Activated T-cell treated with anti-CD3 and anti-CD28 coated beads, Interleukin-2, amount 50 U/mL, for 24 hours (primary cell): ENCODE results near the gene PITPNM3.

Experiments
- DNase-seq: peaks from one replicate; pipeline ENCODE4 v3.0.0-alpha.2; 2020
- H3K27ac Mint-ChIP-seq: 2 replicates; pipeline ENCODE4 v1.8.0; 2020; ENCODE audit warnings: mild to moderate bottlenecking, mixed read lengths
- H3K27me3 Mint-ChIP-seq: 2 replicates; pipeline ENCODE4 v1.8.0; 2020; ENCODE audit warnings: mixed read lengths
- H3K36me3 Mint-ChIP-seq: 2 replicates; pipeline ENCODE4 v1.8.0; 2020; ENCODE audit warnings: low read depth, mixed read lengths
- H3K4me1 Mint-ChIP-seq: 2 replicates; pipeline ENCODE4 v1.8.0; 2020; ENCODE audit warnings: low read depth, mixed read lengths
- H3K4me3 Mint-ChIP-seq: 2 replicates; pipeline ENCODE4 v1.8.0; 2020; ENCODE audit warnings: mild to moderate bottlenecking, moderate library complexity, mixed read lengths
- H3K9me3 Mint-ChIP-seq: 2 replicates; pipeline ENCODE4 v1.8.0; 2020; ENCODE audit warnings: mixed read lengths

PITPNM3 gene

GRCh38 chr17:6510321-6510977, 45.9 kb downstream of the PITPNM3 start:
- no peak for DNase-seq
- no peaks in the 10 kb centered on the region for H3K9me3 Mint-ChIP-seq
- H3K27me3 Mint-ChIP-seq = peaks cover 16% of the 10 kb centered on the region
- H3K27ac Mint-ChIP-seq = no peak overlapping the region
- no peaks in the 10 kb centered on the region for H3K4me1 Mint-ChIP-seq
- H3K36me3 Mint-ChIP-seq = no peaks in the 10 kb centered on the region
- no peak overlapping the region for H3K4me3 Mint-ChIP-seq

GRCh38 chr17:6509921-6510320, 46.4 kb downstream of the PITPNM3 start:
- Mint-ChIP-seq H3K27me3 (peaks cover 16% of the 10 kb centered on the region), H3K27ac (no peak overlapping the region), H3K9me3 (no peaks in the 10 kb centered on the region), H3K4me1 (no peaks in the 10 kb centered on the region), H3K36me3 (no peaks in the 10 kb centered on the region), H3K4me3 (no peak overlapping the region)
- DNase-seq = no peak

GRCh38 chr17:6509031-6509771, 47.2 kb downstream of the PITPNM3 start:
- no peak for DNase-seq
- Mint-ChIP-seq H3K27me3 (peaks cover 16% of the 10 kb centered on the region), H3K9me3 (no peaks in the 10 kb centered on the region), H3K36me3 (no peaks in the 10 kb centered on the region), H3K27ac (no peak overlapping the region), H3K4me3 (no peak overlapping the region), H3K4me1 (no peaks in the 10 kb centered on the region)

GRCh38 chr17:6508519-6509030, 47.8 kb downstream of the PITPNM3 start:
- Mint-ChIP-seq H3K9me3 (no peaks in the 10 kb centered on the region), H3K4me1 (no peaks in the 10 kb centered on the region), H3K4me3 (no peak overlapping the region), H3K27me3 (peaks cover 16% of the 10 kb centered on the region), H3K36me3 (no peaks in the 10 kb centered on the region), H3K27ac (no peak overlapping the region)
- no peak for DNase-seq

- H3K9me3 Mint-ChIP-seq = no peaks in the 10 kb centered on the region
- H3K27ac Mint-ChIP-seq = no peak overlapping the region
- H3K36me3 Mint-ChIP-seq = no peaks in the 10 kb centered on the region
- H3K4me1 Mint-ChIP-seq = no peaks in the 10 kb centered on the region
- no peak overlapping the region for H3K4me3 Mint-ChIP-seq
- peaks cover 16% of the 10 kb centered on the region for H3K27me3 Mint-ChIP-seq
- no peak for DNase-seq
Observed at GRCh38 chr17:6508016-6508415, 48.3 kb downstream of the PITPNM3 start.

- H3K36me3 Mint-ChIP-seq = no peaks in the 10 kb centered on the region
- no peak overlapping the region for H3K4me3 Mint-ChIP-seq
- peaks cover 14% of the 10 kb centered on the region for H3K27me3 Mint-ChIP-seq
- no peak overlapping the region for H3K27ac Mint-ChIP-seq
- DNase-seq = no peak
- no peaks in the 10 kb centered on the region for H3K4me1 Mint-ChIP-seq
- no peaks in the 10 kb centered on the region for H3K9me3 Mint-ChIP-seq
Observed at GRCh38 chr17:6507535-6507934, 48.8 kb downstream of the PITPNM3 start.

GRCh38 chr17:6506679-6507231, 49.6 kb downstream of the PITPNM3 start:
- Mint-ChIP-seq H3K27me3 (peaks cover 7% of the 10 kb centered on the region), H3K4me3 (no peak overlapping the region), H3K27ac (no peak overlapping the region), H3K4me1 (no peaks in the 10 kb centered on the region), H3K36me3 (no peaks in the 10 kb centered on the region), H3K9me3 (no peaks in the 10 kb centered on the region)
- no peak for DNase-seq

DNA sequence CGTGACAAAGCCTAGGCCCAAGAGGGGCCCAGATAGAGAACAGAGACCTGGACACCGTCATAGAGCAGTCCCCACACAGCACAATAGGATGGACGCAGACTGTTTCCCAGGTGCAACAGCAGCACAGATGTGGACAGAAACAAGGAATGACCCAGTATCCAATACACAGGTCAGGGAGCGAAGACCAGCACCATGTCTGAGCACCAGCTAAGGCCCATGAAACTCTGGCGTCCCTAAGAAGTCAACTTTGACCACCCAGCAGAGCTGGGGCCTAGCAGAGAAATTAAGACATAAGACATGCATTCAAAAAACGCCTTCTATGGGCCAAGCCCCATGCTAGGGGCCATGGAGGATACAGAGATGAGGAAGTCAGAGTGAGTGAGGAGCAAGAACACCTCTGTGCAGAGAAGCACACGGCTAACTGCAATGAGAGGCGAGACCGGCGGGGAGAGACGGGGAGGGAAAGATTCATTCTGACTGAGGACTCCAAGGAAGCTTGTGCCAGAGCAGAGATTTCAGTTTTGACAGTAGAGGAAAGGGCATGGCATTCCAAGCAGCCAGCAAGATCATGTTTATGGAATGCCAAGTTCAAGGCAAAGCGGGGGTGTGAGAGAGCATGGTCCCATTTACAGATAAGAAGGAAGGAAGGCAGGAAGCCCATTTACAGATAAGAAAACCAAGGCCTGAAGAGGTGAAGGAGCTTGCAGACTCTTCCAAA, 50.8 kb downstream of the PITPNM3 start:
- H3K4me1 Mint-ChIP-seq = no peaks in the 10 kb centered on the region
- H3K27me3 Mint-ChIP-seq = peaks cover 7% of the 10 kb centered on the region
- H3K9me3 Mint-ChIP-seq = no peaks in the 10 kb centered on the region
- no peak overlapping the region for H3K27ac Mint-ChIP-seq
- H3K4me3 Mint-ChIP-seq = no peak overlapping the region
- DNase-seq = no peak
- H3K36me3 Mint-ChIP-seq = no peaks in the 10 kb centered on the region

DNA sequence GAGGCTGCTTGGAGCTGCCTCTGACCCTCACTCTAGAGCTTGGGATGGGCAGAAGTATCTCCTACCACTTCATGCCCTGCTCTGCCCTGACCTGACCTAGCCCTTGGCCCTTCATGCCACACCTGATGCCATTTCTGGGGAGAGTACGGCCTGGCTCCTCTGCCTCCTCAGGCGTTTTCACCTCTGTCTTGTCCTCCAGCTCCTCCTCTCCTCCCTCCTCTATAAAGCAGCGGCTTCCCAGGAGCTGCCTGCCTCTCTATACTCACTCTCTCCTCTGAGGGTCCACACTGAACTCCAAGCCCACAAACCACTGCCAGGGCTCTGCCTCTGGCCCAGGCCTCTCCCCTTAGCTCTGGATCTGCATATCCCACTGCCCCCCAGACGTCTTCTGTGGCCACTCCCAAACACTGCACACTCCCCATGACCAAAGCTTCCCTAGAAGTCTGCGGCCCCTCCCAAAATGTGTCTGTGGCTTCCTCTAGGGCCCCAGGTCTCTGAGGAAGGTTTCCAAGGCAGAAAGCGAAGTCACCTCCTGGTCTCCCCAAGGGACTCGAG, 52.6 kb downstream of the PITPNM3 start:
- Mint-ChIP-seq H3K4me1 (no peaks in the 10 kb centered on the region), H3K36me3 (no peaks in the 10 kb centered on the region), H3K4me3 (no peak overlapping the region), H3K9me3 (no peaks in the 10 kb centered on the region), H3K27ac (no peak overlapping the region), H3K27me3 (peaks cover 7% of the 10 kb centered on the region)
- no peak for DNase-seq

DNA sequence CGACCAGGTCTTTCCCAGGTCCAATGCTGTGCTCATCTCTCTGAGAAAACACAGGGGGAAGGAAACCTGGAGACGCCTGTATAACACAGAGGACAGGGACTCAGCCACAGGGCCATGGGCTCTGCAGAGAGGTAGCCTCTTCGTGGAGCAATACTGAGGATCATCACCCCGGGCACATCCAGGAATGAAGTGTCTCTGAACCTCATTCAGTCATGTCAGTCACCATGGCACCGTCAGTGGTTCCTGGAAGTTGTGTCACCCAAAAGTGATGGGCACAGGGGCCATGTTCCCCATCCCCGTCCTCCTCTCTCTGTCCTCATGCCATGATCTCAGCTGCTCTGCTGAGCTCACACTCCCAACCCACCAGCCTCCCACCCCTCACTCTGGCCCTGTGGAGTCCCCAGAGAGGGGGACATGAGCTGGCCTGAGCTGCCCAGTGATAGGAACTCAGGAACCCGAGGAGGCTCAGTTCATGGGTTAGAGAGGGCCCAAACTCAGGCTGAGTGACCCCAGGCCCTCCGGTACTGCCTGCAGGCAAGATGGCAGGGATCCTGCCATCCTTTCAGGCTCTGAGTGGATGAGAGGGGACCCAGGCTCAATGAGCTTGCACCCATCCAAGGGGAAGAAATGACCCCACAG, 53.4 kb downstream of the PITPNM3 start:
- Mint-ChIP-seq H3K36me3 (no peaks in the 10 kb centered on the region), H3K4me1 (no peaks in the 10 kb centered on the region), H3K4me3 (no peak overlapping the region), H3K27me3 (peaks cover 5% of the 10 kb centered on the region), H3K27ac (no peak overlapping the region), H3K9me3 (no peaks in the 10 kb centered on the region)
- no peak for DNase-seq

GRCh38 chr17:6502142-6502541, 54.2 kb downstream of the PITPNM3 start:
- DNase-seq = no peak
- Mint-ChIP-seq H3K4me1 (no peaks in the 10 kb centered on the region), H3K27ac (no peak overlapping the region), H3K4me3 (no peak overlapping the region), H3K9me3 (no peaks in the 10 kb centered on the region), H3K27me3 (no peaks in the 10 kb centered on the region), H3K36me3 (no peaks in the 10 kb centered on the region)

DNA sequence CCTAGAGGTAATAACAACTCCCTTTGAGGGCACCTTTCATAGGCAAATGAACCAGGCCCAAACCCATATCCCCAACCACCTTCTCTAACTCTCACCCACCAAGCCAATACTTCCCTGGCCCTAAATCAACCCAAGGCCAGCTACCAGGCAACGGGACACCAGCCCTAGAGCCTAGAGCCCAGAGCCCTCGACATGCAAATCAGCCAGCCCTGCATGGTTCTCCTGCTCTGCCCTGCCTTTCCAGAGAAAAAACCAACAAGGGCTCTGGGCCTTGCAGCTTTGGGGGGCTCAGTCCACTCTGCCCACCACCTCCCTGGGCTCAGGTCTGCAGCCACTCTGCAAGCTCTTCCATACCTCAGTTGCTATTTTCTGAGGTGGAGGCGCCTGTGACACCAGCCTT, 55.0 kb downstream of the PITPNM3 start:
- H3K27me3 Mint-ChIP-seq = peaks cover 4% of the 10 kb centered on the region
- H3K9me3 Mint-ChIP-seq = no peaks in the 10 kb centered on the region
- H3K27ac Mint-ChIP-seq = no peak overlapping the region
- peaks cover 5% of the 10 kb centered on the region for H3K4me1 Mint-ChIP-seq
- no peak overlapping the region for H3K4me3 Mint-ChIP-seq
- no peaks in the 10 kb centered on the region for H3K36me3 Mint-ChIP-seq
- DNase-seq = peak; percentile 14

DNA sequence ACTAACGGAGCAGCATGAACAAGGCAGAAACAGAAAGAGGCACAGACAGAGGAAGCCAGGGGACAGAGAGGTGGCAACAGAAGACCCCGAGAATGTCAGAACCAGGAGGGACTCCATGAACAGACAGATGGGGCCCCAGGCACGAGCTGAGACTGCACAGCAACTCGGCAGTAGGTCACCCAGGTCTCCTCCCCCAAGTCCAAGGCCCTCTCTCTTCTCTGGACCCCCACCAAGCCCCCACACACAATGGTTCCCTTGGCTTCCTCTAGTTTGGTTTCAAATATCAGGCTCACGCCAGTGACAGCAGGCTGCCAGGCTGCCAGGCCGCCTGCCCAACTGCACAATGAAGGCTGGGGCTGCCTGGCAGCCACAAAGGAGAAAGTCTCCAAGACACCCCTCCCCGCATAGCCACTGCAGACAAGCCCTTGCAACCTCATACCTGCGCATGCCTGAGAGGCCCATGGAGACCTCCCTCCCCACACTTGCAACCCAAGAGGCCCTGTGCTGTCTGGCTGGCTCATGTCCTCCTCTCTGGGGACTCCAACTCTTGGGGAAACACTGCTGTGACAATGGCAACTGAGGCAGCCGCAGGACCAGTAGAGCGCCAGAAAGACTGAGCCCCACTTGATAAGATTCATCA, 57.3 kb downstream of the PITPNM3 start:
- no peaks in the 10 kb centered on the region for H3K9me3 Mint-ChIP-seq
- DNase-seq = peak; percentile 16
- H3K36me3 Mint-ChIP-seq = no peaks in the 10 kb centered on the region
- no peak overlapping the region for H3K4me3 Mint-ChIP-seq
- H3K27ac Mint-ChIP-seq = no peak overlapping the region
- peaks cover 4% of the 10 kb centered on the region for H3K27me3 Mint-ChIP-seq
- peaks cover 16% of the 10 kb centered on the region for H3K4me1 Mint-ChIP-seq

DNA sequence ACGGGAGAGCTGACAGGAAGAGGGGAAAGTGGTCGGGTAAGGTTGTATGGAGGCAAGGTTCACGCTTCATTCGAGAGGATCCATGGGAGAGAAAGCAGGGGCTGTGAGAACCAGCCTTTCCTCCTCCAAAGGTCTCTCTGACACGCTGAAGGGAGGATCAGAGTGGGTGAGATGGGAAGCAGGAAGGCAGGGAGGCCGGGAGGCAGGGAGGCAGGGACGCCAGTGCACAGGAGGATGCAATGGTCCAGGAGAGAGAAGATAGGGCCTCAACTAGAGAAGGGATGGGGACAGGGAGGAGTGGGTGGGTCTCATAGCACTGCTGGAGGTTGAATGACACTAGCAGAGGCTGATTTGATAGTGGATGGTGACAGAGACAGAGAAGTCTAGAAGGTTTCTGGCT, 58.0 kb downstream of the PITPNM3 start:
- Mint-ChIP-seq H3K9me3 (no peaks in the 10 kb centered on the region), H3K36me3 (no peaks in the 10 kb centered on the region), H3K27me3 (peaks cover 4% of the 10 kb centered on the region), H3K4me1 (peaks cover 16% of the 10 kb centered on the region), H3K27ac (no peak overlapping the region), H3K4me3 (no peak overlapping the region)
- peak; percentile 5 for DNase-seq
